Frontal cortex (tissue), 4 donors: ENCODE measurements around the gene NID2. TPM values are rescaled to one million over a fixed set of nuclear protein-coding genes. Genes with fewer than 3 reads are reported as not detected.

Experiments
- DNase-seq, 2 donors: peaks; one replicate each; pipeline ENCODE4 v3.0.0; 2012; ENCODE audit warnings: low spot score in 2 of 2
- FAIRE-seq: peaks from 2 replicates; lab custom pipeline; 2012; peaks lifted over from hg19 to GRCh38; lab: Jason Lieb, UNC
- total RNA-seq: library from RNA; depleted of rRNA; stranded (reverse); fragments of >200 nt; gene quantifications from one replicate; pipeline ENCODE4 v1.2.3, GENCODE V29; 2014
- donor health status: control.
- donor health status: control.
- donor health status: control.

NID2 gene
- total RNA-seq, 1 donor from 2014 or later, result 8.2 TPM

DNA sequence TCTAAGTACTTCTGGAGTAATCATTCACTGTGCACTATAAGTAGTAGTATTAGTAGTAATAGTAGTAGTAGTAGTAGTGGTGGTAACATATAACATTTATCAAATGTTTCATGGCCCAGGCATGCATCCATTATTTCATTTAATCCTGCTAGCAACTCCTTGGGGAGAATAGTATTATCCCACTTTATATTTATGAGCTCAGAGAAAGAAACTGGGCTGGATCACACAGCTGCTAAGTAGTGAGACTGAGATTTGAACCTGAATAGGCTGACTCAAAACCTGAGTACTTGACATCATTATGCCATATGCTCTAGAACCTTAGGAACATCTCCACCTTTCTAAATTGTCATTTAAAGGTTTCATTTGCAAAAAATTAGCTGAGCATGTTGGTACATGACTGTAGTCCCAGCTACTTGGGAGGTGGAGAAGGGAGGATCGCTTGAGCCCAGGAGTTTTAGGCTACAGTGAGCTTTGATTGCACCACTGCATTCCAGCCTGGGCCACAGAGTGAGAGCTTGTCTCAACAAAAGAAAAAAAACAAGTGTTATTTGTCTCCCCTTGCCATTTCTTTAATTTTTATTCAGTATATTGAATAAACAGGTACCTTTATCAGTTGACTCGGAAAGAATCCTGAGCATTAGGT lies 11.4 kb upstream of the NID2 start:
- DNase-seq (no peak), FAIRE-seq (no peak)

DNA sequence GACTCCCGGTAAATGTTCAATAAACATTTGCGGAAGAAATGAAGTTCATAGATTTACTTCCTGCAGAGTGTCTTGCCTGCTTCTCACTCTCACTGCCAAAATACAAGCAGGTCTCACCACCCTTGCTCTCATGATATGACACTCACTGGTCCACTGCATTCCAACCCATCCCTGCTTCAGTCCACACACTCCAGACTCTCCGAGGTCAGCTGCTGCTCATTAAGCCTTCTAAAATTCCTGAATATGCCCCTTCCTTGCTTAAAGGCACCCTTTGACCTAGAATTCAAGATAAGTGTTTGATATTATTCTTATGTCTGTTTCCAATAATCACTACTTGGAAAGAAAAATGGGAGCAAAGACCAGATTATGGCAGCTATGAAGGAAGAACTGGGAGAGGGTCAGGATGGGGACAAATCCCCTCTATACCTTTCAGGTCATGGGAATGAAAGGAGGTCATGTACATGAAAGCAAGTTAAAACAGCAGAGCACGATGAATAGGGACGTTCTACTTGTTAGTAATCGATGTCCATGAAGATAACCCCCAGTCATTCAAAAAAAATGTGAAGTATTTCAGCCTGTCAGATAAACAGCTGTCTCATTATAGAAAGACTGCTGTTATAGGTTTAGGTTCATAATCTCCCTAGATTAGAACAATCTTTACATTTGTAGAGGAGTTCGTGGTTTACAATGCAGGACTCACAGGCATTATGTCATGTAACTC lies 10.5 kb upstream of the NID2 start:
- DNase-seq, result no peak

DNA sequence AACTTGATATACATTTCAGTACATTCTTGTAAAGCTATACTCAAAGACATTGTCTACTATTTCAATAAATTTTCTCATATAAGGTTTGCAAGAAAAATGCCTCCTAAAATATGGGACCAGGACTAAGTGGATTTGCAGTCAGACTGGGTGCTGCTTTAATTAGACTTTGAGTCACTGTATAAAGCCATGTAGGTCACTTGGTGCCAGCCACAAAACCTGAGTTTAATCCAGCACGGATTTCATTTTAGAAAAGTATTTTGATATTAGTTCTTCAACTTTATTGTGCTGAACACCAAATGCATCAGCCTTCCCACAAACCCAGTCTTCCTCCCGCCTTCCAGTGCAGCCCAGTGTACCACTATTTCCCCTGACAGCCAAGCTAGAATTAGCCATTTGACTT lies 9.9 kb upstream of the NID2 start:
- DNase-seq (no peak), FAIRE-seq (no peak)

More for the DNA sequence above, 10.5 kb upstream of the NID2 start:
- FAIRE-seq, result no peak

DNA sequence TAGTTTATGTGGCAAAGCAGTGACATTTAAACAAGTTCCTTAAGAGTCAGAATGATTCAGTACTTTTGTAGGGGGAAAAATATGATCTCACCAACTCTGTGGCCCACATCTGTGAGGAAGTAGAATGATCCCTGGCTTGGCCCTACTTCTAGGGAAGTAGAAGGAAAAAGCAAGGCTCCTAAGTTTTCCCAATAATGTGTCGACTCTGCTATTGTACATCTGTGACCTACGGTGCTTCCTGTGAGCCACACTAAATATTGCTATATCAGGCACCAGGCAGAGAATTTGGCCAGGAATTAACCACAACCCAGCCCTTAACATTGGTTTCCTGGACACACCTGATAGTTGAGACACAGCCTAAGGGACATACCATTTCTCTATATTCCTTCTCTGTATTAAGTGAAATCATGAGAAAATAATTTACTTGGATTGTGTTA lies 9.3 kb upstream of the NID2 start:
- no peak for DNase-seq

DNA sequence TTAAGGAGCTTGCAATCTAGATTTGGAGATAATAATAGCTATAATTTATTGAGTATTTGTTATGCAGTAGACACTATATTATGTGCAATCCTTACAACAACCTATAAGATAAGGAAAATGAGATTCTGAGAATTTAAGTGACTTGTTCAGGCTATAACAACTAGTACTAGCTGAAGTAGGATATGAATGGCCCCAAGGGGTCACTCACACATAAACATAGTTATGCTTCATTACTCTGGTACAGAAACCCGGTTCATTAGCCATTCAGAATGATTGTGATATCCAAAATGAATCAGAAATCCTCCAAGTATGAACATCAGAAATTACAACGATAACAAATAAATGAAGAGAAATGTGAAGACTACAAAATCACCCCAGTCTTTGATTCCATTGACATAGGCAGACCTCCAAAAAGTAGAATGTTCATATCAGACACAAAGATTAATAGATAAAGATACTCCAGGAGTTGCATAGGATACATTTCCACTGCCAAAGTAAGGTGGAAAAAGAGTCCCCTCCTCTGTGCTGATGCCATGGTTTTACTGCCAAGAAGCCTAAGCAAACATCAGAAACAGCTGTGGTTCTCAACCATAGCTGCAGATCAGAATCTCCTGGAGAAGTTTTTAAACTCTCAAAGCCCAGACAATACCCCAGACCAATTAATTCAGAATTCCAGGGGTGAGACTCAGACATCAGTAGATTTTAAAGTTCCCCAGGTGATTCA lies 8.6 kb upstream of the NID2 start:
- DNase-seq (no peak), FAIRE-seq (no peak)

More for the DNA sequence above, 9.3 kb upstream of the NID2 start:
- no peak for FAIRE-seq

DNA sequence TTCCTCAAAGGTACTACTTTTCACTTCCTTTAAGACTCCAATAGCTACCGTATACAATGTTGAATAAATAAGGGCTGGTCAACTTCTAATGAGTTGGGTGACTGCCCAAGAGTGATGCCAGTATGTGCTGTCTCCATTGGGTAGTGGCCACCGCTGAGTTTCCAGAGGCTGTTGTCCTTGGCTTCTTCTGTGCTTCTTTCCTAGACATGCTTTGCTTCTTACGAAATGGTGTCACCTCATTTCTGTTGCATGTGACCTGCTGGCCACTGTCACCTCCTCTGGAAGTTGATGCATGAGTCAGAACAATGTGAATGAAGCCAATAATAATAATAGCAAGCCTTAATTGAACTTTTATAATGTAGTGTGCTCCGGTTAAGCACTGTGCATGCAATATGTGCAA lies 7.5 kb upstream of the NID2 start:
- FAIRE-seq, result no peak
- DNase-seq, result no peak

DNA sequence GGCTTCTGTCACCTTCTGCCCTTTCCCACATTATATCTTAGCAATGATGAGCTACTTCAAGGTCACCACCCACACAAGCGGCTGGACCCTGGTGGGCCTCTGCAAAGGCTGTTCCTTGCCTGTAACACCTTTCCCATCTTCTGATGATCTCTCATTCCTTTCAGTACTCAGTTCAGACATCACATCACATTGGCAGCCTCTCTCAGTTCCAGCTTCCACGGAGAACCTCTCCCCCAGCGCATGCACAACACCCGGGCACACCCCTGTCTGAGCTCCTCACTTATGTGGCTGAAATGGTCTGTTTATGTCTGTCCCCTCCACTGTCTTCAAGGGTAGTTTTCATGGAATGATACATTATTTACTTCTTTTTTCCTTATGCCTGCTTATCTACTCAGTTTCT lies 6.5 kb upstream of the NID2 start:
- DNase-seq, result no peak
- FAIRE-seq, result no peak

DNA sequence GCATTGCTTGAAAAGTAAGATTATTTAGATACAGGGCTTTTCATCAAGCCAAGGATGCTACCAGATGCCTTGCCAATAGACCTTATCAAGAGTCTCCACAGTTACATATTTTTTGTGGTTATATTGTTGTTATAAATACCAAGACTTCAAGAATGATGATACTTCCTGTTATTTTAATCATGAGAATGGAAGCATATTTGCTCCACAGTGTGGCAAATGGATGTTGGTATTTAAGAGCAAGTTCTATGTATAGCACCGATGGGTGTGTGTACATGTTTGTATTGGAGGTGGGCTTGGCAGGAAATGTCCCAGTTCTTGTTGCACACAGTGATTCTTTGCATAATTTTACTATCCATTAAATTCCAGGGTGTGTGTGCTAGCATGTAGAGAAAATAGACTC lies 4.4 kb upstream of the NID2 start:
- no peak for DNase-seq
- FAIRE-seq, result no peak

DNA sequence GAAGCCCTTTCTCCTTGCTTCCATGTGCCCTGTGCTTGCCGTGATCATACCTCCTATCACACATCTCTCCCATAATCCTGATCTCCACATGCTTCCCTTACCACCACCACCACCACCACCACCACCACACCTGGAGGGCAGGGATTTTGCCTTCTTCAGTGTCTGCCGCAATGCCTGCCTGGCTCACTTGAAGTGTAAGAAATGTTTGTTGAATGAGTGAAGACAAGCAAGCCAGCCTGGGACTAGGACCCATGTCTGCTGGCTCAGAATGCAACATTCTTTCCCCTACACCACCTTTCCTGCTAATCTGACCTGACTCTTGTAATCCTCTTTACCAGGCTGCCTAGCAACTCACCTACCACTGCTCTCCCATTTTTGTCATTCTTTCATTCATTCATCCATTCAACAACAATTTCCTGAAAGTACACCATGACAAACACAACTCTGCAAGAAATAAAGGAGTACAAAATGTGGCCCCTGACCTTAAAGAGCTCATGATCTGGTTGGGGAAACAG lies 3.5 kb upstream of the NID2 start:
- no peak for DNase-seq
- FAIRE-seq, result no peak

DNA sequence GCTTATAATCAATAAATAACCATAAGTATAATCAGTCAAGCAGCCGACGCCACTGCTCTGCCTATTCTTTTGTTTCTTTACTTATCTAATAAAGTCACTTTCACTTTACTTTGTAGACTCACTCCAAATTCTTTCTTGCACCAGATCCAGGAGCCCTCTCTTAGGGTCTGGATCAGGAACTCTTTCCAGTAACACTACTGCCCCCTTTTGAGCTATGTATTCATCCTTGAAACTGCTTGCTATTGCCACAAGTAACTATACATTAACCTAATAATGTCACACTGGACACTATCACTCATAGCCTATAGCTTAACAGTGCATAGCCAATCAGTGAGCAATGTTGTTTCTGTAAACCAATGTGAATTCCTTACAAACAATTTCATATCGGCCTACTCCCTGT lies 2.8 kb upstream of the NID2 start:
- FAIRE-seq, result no peak

DNA sequence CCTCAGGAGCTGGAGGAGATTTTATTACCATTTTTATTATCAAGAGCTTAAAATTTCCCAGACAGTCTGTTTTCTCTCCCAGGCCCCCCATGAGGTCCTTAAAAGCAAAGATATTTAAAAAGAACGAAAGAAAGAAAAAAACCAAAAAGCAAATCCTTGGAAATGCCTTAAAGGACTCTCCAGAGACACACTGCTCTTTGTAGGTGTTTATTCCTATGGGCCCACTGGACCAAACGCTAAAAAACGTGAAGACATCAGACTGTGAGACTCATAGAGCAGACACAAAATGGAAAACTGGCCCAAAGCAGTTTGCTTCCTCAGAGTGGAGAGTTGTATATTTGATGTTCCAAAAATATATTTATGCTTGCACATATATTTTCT lies 1.2 kb upstream of the NID2 start:
- no peak for DNase-seq
- no peak for FAIRE-seq

More for the DNA sequence above, 2.8 kb upstream of the NID2 start:
- no peak for DNase-seq

DNA sequence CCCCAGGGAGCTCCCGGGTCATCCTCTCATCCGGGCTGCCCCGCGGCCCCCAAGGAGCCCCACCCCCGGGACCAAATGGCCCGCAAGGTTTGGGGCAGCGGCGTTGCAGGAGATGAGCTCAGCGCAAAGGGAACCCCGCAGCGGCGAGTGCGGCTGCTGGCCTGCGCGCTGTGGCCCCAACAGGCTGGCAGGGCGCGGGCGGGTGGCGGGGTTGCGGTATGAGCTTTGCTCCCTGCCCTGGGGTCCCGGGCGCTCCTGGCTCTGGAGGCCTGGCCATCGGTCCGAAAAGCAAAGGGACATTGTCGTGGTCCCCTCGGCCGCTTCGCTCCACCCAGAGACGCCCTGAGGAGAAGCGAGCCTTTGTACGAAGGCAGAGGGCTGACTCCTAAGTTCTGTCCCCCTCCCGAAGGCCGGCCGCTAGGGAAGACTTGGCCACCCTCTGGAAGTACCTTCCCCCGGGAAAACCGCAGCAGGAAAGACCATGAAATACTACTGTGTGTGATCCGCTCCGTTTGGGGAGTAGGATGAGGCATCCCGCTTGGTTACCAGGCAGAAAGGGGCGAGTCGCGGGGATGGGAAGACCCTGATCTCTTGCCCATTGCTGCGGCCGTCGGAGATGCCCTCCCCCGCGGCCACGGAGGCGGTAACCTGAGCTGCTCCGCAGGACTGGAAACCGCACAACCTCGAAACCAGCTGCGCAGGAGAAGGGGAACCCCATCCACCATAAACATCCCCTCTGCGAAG lies 620 bp upstream of the NID2 start:
- no peak for FAIRE-seq
- DNase-seq, result no peak

DNA sequence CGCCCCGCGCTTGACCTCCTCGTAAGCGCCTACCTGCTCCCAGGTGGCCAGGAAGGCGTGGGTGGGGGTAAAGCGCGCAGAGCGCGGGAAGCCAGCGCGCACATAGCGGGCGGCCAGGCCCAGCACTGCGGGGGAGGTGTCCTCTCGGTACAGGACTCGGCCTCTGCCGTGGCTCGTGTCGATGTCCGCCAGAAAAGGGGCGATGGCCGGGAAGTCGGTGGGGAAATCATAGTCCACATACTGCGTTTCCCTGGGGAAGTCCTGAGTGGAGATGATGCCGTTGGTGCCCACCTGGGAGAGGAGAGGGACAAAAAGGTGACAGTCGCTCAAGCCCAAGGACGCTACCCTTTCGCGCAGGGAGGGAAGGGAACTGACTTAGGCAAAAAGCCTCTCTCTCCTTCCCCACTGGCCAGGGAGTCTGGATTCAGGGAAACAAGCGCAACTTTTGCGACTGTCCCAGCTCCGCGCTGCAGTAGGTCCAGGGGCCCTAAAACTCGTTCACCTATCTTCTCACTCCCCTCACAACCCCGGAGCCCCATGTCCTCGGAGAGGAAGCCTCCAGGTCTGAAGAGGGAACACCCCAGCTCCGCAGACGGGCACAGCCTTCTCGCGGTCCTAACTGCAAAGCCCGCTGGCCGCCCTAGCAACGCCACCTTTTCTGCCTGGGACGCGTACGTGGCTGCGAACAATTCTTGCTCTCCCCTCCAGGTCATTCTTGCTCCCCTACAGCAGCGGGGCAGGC lies 815 bp downstream of the NID2 start:
- peak; percentile 25 to 26 for DNase-seq
- no peak for FAIRE-seq

DNA sequence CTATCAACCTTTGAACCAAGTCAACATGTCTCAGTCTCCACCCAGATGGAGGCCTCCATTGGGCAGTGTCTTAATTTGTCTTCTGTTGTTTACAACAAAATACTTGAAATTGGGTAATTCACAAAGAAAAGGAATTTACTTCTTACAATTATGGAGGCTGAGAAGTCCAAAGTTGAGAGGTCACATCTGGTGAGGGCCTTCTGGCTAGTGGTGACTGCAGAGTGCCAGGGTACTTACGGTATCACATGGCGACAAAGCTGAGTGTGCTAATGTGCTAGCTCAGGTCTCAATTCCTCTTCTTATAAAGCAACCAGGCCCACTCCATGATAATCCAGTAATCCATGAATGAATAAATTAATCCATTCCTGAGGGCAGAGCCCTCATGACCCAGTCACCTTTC lies 4.7 kb downstream of the NID2 start:
- FAIRE-seq (no peak), DNase-seq (no peak)

DNA sequence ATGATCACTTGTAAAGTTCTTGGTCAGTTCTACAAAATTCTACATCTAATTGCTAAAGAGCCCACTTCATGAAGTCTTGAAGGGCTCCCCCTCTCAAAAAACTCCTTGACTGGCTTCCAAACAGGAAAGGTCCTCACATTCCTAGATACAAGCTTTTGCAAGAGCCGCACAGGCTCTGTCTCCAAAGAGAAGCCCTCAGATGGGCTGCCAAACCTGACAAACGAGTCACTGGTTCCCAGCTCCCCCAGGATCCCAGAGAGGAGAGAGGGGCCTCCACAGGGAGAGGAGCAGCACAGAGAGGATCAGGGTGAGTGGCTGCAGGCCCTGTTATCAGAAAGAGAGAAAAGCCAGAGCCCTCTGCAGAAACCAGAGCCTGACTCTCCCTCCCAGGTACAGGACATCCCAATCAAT lies 5.8 kb downstream of the NID2 start:
- DNase-seq (no peak), FAIRE-seq (no peak)

DNA sequence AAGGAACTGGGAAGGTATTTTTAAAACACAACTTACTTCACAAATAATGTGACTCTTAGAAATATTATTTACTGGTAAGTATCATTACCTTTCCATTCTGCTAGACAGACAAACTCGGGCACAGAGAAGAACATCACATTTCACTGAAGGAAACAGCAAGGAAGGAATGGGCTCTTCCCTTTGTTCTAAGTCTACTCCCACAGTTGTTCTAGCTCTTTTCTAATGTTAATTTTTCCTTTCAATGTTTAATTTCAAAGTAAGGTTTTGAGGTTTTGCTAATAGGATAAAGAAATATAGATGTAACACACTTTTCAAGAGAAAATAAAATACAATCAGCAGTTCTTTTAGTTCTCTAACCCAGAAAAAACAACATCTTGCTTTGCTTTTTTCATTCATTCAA lies 7.0 kb downstream of the NID2 start:
- no peak for FAIRE-seq
- DNase-seq, result no peak

DNA sequence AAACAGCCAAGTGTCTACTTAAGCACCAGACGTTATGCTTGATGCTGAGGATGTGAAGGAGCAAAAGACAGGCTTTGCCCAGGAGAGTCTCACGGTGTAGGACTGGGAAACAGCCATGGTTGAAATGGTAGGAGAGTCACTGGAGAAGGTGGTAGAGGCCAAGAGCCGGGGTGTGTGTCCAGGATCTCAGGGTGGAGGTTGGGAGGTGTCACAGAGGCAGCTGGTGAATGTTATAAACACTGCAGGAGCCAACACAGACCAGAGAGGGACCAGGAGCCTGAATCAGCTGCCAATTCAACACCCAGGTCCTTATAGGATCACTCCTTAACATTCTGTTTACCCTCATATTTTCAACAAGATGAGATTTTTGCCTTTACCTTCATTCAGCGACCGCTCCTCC lies 7.5 kb downstream of the NID2 start:
- DNase-seq, result no peak

DNA sequence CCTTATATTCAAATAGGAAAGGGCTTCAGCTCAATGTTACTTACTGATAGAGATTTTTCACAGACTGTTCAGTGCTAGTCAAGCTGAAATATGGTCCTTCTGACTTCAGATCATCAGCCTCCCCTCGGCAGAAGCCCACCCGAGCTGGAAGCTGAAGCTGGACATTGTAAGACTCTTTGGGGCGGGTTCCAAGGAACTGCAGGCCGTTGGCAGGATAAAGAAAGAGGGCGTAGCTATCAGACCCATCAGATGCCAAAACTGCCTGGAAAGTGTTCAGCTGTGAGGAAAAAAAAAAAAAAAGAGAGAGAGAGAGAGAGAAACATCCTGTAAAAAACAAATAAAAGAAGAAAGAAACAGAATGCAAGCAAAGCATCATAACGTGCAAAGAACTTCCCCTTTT lies 8.8 kb downstream of the NID2 start:
- DNase-seq (no peak), FAIRE-seq (no peak)

More for the DNA sequence above, 7.5 kb downstream of the NID2 start:
- FAIRE-seq, result no peak

DNA sequence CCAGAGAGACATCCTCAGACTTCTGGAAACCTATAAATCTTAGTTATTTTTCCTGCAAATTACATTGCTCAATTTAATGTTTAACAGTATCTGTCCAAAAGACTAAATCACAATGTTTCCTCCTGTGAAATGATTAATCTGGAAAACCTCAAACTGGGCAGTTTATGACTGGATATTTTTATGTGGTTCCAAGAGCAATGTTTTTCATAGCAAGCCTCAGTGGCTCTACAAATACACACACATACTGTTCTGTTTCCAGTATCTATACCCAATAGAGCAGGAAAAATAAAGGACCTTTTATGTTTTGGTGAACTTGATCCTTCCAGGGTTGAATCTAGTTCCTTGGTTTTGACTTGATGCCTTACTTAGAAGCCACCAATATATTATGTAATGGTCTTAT lies 9.2 kb downstream of the NID2 start:
- DNase-seq, result no peak

DNA sequence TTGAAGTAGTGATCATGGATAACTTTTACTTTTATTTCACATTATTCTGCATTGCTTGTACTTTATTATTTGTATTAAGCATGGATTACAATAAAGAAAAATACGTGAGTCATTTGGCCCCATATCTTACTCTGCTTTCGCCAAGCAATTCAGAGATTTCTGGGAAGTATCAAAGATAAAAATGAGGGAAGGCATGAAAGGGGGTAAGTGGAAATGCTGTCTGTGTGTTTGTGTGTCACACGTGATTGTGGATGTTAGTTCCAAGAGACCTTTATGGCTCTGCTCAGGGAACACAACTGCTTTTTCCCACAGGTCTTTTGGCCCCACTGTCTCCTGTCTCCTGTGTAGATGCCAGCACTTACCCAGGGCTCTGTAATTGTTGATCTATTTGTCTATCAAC lies 10.5 kb downstream of the NID2 start:
- FAIRE-seq (no peak), DNase-seq (no peak)

More for the DNA sequence above, 9.2 kb downstream of the NID2 start:
- FAIRE-seq, result no peak
